HG03460 (cell line): ENCODE data around the gene MPO.

Source experiments
- ATAC-seq: cut with Tn5 transposase; IDR thresholded peaks from one replicate; pipeline ENCODE4 v1.9.1; 2021; ENCODE audit not compliant: unreplicated experiment

MPO gene

DNA sequence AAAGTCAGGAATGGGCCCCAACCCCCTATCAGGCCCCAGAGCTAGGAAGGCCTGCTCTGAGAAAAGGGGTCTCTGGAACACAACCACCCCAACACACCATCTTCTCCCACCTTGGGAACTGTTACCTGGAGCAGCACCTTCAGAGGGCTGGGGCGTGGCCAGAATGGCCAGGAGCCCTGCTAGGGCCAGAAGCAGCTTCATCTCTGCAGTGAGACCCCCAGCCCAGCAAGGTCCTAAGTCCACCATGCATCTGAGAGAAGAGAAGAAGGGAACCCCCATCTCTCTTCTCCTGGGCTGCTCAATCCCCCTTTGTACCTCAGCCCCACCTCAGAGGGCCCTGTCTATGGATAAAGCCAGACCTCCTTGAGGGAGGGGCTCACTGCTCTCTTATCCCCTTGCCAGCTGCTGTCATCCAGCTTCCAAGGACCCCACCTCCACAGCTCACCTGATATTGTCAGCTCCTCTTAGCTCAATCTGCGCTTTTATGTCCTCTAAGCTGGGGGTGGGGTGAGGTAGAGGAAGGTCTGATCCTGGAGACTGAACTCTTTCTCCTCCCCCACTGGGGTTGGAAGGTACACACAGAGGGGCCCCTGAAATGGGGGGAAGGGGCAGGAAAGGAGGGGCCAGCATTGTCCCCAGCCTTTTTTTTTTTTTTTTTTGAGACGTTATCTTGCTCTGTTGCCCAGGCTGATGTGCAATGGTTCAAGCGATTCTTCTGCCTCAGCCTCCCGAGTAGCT is at the start of gene MPO:
Gene MPO (minus strand): TSS at position 456 of the 738 bp plus-strand sequence. CDS start 177 bp downstream, at position 279.
- no peak for ATAC-seq

GRCh38 chr17:58329810-58330537 is 49.2 kb upstream of the MPO start:
- ATAC-seq = peak; percentile 5

DNA sequence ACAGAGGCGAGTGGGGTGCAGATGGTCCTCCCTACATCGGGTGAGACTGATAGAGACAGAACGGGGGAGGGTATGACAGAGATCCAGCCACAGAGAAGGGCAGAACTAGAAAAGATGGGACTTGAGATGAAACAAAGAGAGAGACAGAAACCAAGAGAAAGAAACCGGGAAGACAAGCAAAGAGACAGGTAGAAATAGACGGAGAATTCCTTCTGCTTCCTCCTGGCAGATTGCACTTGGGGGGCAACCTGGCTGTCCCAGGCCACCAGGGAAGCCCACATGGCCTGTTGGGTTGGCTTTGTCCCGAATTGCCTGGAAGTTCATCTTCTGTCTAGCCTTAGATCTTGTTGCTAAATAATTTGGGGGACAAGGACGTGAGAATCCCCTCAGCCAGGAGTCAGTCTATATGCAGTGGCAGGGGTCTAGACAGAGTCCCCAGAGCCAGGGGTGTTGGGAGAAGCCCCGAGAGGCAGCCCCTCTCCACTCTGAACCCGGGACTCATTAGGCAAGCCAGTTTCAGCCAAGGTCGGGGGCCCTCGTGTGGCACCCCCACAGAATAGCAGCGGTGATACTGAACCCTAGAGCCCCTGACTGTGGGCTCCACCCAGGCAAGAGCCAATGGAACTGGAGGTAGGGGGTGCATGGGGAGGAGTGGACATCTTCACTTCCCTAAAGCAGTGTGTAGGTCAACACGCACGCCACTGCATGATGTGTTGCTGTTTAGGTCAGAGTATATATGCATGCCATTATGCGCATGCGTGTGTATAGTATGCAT is 48.5 kb upstream of the MPO start:
- peak; percentile 37 for ATAC-seq

GRCh38 chr17:58328195-58329034 is 47.7 kb upstream of the MPO start, which contains the start of gene TSPOAP1:
TSS of gene TSPOAP1 (minus strand) at chr17:58328795. CDS start at chr17:58327920, 875 bp downstream.
- peak; percentile 24 for ATAC-seq

- ATAC-seq = no peak
Measured at GRCh38 chr17:58327363-58328194, 46.8 kb upstream of the MPO start.

- ATAC-seq = no peak
Measured at GRCh38 chr17:58326609-58327362, 46.1 kb upstream of the MPO start.

- no peak for ATAC-seq
Measured at GRCh38 chr17:58325976-58326468, 45.3 kb upstream of the MPO start.

DNA sequence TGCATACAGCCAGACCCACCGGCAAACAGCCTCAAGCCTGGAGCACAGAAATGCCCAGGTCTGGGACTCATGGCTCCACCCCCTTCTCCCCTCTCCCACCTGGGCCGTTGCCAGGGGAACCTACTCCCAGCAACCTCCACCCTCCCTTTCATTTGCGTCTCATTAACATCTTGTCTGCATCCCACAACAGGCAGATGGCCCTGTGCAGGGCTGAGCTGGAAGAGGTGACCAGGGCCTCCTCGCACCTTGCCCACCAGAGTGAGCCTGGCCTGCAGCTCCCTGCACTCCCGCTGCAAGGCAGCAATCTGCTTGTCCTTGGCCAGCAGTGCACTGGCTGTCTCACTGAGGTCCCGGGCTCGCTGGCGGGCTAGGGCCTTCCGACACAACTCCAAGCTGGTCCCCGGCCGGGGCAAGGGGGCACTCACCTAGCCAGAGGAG is 44.6 kb upstream of the MPO start:
- ATAC-seq = no peak

- ATAC-seq = no peak
Measured at GRCh38 chr17:58324409-58325288, 43.9 kb upstream of the MPO start.

- ATAC-seq = no peak
Measured at GRCh38 chr17:58324056-58324408, 43.3 kb upstream of the MPO start.

GRCh38 chr17:58323366-58324055 is 42.8 kb upstream of the MPO start:
- ATAC-seq = no peak

DNA sequence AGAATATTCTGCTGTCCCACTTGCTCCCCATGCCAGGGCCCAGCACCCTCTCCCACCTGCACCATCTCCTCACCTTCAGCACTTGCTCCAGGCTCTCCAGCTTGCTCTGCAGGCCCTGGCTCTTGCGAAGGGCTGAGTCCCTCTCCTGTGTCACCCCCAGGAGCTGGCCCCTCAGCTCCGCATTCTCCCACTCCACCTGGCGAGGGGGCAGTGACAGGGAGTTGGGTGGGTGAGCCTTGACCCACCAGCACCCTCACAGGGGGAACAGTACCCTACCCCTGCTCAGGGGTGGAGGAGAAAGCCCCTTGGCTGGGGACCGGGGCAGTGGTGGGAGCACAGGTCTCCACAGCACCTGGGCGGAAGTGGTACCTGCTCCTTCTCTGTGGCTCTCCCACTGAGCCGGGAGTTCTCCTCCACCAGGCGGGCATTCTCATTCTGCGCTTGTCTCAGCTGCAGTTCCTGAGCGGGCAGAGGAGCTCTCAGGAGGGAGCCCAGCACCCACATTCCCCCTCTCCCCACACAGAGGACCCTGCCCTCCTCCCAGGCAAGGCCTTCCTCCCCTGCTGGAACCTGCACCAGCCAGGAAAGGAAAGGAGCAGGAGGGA is 41.9 kb upstream of the MPO start:
- no peak for ATAC-seq

- no peak for ATAC-seq
Measured at GRCh38 chr17:58321571-58322525, 41.1 kb upstream of the MPO start.

DNA sequence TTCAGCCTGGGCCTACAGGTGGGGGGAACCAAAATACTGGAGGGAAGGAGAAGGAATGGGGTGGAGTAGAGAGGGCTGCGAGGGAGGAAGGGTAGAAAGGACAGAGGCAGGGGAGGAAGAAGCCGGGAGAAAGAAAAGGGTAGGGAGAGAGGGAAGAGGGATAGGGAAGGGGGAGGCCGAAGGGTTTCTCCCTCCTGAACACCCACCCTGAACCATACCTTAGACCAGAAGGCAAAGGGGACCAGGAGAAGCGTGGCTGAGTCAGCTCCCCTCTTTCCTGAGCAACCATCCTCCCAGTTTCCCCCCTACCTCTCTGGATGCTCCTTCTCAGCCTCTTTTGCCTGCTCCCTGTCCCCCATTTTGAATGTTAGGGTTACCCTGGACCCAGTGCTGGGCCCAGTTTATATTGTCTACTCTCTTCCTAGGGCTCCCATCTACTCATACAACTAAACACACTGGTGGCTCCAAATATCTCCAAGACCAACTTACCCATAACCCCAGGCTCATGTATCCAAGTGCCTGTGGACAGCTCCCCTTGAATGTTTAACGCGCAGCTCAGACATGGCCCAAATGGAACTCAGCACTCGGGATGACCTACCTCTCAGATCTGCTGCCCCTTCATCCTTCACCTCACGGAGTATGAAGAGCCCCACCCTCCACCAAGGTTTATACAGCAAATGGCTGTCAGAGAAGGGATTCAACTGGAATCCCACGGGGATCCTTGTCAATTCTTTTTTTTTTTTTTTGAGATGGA is 40.0 kb upstream of the MPO start:
- ATAC-seq = no peak

DNA sequence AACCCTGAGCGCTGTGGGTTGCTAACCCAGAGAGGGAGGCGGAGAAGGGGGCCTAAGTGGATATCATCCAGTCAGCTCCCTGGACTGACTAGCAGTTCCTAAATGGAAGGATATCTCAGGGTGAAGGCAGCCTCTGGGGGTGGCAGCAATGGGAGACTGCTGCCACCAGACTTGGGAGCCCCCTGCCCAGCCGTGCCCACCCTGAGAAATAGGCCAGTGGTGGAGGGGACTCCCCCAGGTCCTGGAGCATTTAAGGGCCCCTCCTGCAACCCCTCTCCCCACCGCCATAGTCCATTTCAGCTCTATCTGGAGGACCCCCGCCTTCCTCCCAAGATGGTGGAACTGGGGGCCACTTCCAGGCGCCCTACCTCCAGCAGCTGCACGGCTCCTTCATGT is 39.4 kb upstream of the MPO start:
- no peak for ATAC-seq
